Osteoblast (primary cell): Measurements from ENCODE around the gene INPP5F. TPM values are rescaled to one million over a fixed set of nuclear protein-coding genes. Genes with fewer than 3 reads are reported as not detected.
A peak's percentile ranks its signal among the peaks of the same experiment; 100 is the strongest.
"Not testable (repeated sequence)": the region's sequence is repeated elsewhere in the genome, so short reads cannot be mapped to it uniquely, and the experiment has no call there.

Source experiments
- DNase-seq: peaks from one replicate; pipeline ENCODE4 v3.0.0; 2011; ENCODE audit warnings: low spot score, mixed read lengths; ENCODE audit not compliant: insufficient read length; ENCODE audit errors: missing footprints
- H2AFZ ChIP-seq: 2 replicates; pipeline ENCODE4 v1.6.0; 2011; ENCODE audit warnings: mild to moderate bottlenecking, low read length
- H3K27ac ChIP-seq: 2 replicates; pipeline ENCODE4 v1.5.1; 2011; ENCODE audit warnings: mild to moderate bottlenecking, low read depth, low read length, moderate library complexity
- H3K27me3 ChIP-seq: 2 replicates; pipeline ENCODE4 v1.6.0; 2012; ENCODE audit warnings: mild to moderate bottlenecking, control low read depth, inconsistent platforms, low read length, moderate library complexity; ENCODE audit not compliant: insufficient read depth
- H3K36me3 ChIP-seq: 2 replicates; pipeline ENCODE4 v1.5.1; 2011; ENCODE audit warnings: mild to moderate bottlenecking, low read length, control low read depth, moderate library complexity; ENCODE audit not compliant: insufficient read depth
- H3K4me1 ChIP-seq: 2 replicates; pipeline ENCODE4 v1.5.1; 2011; ENCODE audit warnings: mild to moderate bottlenecking, low read length, control low read depth, moderate library complexity; ENCODE audit not compliant: insufficient read depth
- H3K4me2 ChIP-seq: 2 replicates; pipeline ENCODE4 v1.6.0; 2011; ENCODE audit warnings: mild to moderate bottlenecking, low read length; ENCODE audit not compliant: insufficient read depth
- H3K4me3 ChIP-seq: fragments of 200-600 bp; sonication (generic); 3 replicates; pipeline ENCODE4 v1.5.1; 2012; ENCODE audit warnings: mild to moderate bottlenecking, low read length, inconsistent platforms; ENCODE audit not compliant: insufficient read depth
- H3K79me2 ChIP-seq: 2 replicates; pipeline ENCODE4 v1.6.0; 2012; ENCODE audit warnings: mild to moderate bottlenecking, low read length, control low read depth, inconsistent platforms; ENCODE audit not compliant: insufficient read depth
- H3K9me3 ChIP-seq: 2 replicates; pipeline ENCODE4 v1.5.1; 2011; ENCODE audit warnings: low read depth, low read length, control low read depth
- H4K20me1 ChIP-seq: 2 replicates; pipeline ENCODE4 v1.6.0; 2012; ENCODE audit warnings: mild to moderate bottlenecking, low read length, control low read depth; ENCODE audit not compliant: insufficient read depth
- total RNA-seq: library from RNA; depleted of rRNA; stranded (reverse); fragments of >200 nt; gene quantifications from 2 replicates; pipeline ENCODE4 v1.2.3, GENCODE V29; 2012
- TF ChIP-seq, protein P1 (sequence below): IDR thresholded peaks from 2 replicates; pipeline ENCODE4 v1.5.1; 2011; ENCODE audit warnings: mild to moderate bottlenecking, low read depth, low read length, moderate library complexity; ENCODE audit errors: extremely low read depth

INPP5F gene
- total RNA-seq, 1 donor: 10.9 TPM

GRCh38 chr10:119786117-119786769 is 60.4 kb downstream of the INPP5F start:
- TF ChIP-seq, protein P1, sequence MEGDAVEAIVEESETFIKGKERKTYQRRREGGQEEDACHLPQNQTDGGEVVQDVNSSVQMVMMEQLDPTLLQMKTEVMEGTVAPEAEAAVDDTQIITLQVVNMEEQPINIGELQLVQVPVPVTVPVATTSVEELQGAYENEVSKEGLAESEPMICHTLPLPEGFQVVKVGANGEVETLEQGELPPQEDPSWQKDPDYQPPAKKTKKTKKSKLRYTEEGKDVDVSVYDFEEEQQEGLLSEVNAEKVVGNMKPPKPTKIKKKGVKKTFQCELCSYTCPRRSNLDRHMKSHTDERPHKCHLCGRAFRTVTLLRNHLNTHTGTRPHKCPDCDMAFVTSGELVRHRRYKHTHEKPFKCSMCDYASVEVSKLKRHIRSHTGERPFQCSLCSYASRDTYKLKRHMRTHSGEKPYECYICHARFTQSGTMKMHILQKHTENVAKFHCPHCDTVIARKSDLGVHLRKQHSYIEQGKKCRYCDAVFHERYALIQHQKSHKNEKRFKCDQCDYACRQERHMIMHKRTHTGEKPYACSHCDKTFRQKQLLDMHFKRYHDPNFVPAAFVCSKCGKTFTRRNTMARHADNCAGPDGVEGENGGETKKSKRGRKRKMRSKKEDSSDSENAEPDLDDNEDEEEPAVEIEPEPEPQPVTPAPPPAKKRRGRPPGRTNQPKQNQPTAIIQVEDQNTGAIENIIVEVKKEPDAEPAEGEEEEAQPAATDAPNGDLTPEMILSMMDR: no peak
- peaks cover 6% of the 10 kb centered on the region for H3K4me1 ChIP-seq
- peak; percentile 73 for DNase-seq
- peak overlapping the region; percentile 3 for H3K4me2 ChIP-seq
- H3K9me3 ChIP-seq: no peaks in the 10 kb centered on the region
- H3K36me3 ChIP-seq: no peaks in the 10 kb centered on the region
- H3K4me3 ChIP-seq: no peak overlapping the region
- H2AFZ ChIP-seq: no peak overlapping the region
- H3K79me2 ChIP-seq: no peaks in the 10 kb centered on the region
- H4K20me1 ChIP-seq: no peaks in the 10 kb centered on the region
- no peak overlapping the region for H3K27ac ChIP-seq
- no peaks in the 10 kb centered on the region for H3K27me3 ChIP-seq

DNA sequence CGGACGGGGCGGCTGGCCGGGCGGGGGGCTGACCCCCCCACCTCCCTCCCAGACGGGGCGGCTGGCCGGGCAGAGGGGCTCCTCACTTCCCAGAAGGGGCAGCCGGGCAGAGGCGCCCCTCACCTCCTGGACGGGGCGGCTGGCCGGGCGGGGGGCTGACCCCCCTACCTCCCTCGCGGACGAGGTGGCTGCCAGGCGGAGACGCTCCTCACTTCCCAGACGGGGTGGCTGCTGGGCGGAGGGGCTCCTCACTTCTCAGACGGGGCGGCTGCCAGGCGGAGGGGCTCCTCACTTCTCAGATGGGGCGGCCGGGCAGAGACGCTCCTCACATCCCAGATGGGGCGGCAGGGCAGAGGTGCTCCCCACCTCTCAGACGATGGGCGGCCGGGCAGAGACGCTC is 69.3 kb downstream of the INPP5F start:
- H3K27me3 ChIP-seq, H3K4me3 ChIP-seq, DNase-seq, H3K27ac ChIP-seq, H3K4me2 ChIP-seq, H3K9me3 ChIP-seq, H3K79me2 ChIP-seq, H3K36me3 ChIP-seq, H4K20me1 ChIP-seq, H2AFZ ChIP-seq, H3K4me1 ChIP-seq: not testable (repeated sequence)

- no peak overlapping the region for H3K27ac ChIP-seq
Measured at GRCh38 chr10:119796039-119796438, 70.2 kb downstream of the INPP5F start.

DNA sequence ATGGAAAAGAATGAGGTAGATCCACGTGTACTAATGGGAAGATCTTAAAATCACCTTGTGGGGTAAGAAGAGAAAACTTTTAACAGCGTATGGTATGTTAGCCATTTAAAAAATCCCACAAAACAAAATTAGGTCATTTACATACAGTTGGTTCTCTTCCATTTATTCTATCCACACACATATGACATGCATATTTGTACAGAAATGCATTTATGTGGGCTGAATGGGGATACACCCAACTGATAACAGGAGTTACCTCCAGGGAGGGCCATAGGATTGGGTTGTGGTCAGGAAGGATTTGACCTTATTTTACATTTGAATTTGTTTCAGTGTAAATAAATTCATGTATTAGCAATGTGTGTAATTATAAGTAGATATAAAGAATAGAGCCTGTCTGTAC is 75.3 kb downstream of the INPP5F start:
- Histone ChIP-seq H4K20me1 (no peaks in the 10 kb centered on the region), H3K4me3 (no peak overlapping the region), H3K36me3 (no peaks in the 10 kb centered on the region), H3K27ac (no peak overlapping the region), H2AFZ (no peak overlapping the region), H3K4me2 (no peak overlapping the region), H3K4me1 (peaks cover 4% of the 10 kb centered on the region), H3K27me3 (no peaks in the 10 kb centered on the region), H3K9me3 (no peaks in the 10 kb centered on the region), H3K79me2 (no peaks in the 10 kb centered on the region)
- TF ChIP-seq, protein P1: no peak
- no peak for DNase-seq

More at GRCh38 chr10:119796039-119796438, 70.2 kb downstream of the INPP5F start:
- Histone ChIP-seq H3K4me1 (no peaks in the 10 kb centered on the region), H3K36me3 (no peaks in the 10 kb centered on the region), H3K9me3 (no peaks in the 10 kb centered on the region), H3K79me2 (no peaks in the 10 kb centered on the region), H3K4me3 (no peak overlapping the region), H2AFZ (no peak overlapping the region), H4K20me1 (no peaks in the 10 kb centered on the region), H3K27me3 (no peaks in the 10 kb centered on the region), H3K4me2 (no peak overlapping the region)
- DNase-seq: no peak
- TF ChIP-seq, protein P1: no peak
